H1 (cell line): ENCODE measurements around the gene ZNF423. TPM values are rescaled to one million over a fixed set of nuclear protein-coding genes. Genes with fewer than 3 reads are reported as not detected.

ENCODE experiments used
- NRF1 ChIP-seq: IDR thresholded peaks from 2 replicates; pipeline ENCODE4 v1.6.1; 2011; ENCODE audit warnings: mild to moderate bottlenecking, low read depth, low read length, improper control_type of control experiment
- POLR2AphosphoS5 ChIP-seq: IDR thresholded peaks from 2 replicates; pipeline ENCODE4 v1.6.1; 2011; ENCODE audit warnings: low read depth, low read length
- SP4 ChIP-seq: IDR thresholded peaks from 2 replicates; pipeline ENCODE4 v1.6.1; 2012; ENCODE audit warnings: low read length, inconsistent platforms
- polyA plus RNA-seq, 7 experiments: library from polyadenylated mRNA; depleted of rRNA in 3 of 7; stranded (reverse) in 5 of 7; unstranded in 2 of 7; fragments of >200 nt in 5 of 7; fragments of 200-250 nt in 2 of 7; gene quantifications; 1 replicate in 5 of 7; 2 replicates in 1 of 7; 4 replicates in 1 of 7; pipeline versions ENCODE4 v1.2.1 to v1.2.3, GENCODE V29; 2011 to 2013; ENCODE audit warnings: missing spikeins in 2 of 7, mixed read lengths in 2 of 7
- total RNA-seq: library from RNA; stranded (reverse); fragmentation: NEBNext Ultra II Directional; extraction: Animal tissue kit (Norgen Biotek cat#: 25700); gene quantifications from 2 replicates; pipeline ENCODE4 v1.2.1, GENCODE V29; 2021

Gene ZNF423
- total and polyA plus RNA-seq, 2 of the 8 experiments (the other 6 are each of a cell fraction or from before 2014, with no cell fraction given), result 38.2 to 52.3 TPM

DNA sequence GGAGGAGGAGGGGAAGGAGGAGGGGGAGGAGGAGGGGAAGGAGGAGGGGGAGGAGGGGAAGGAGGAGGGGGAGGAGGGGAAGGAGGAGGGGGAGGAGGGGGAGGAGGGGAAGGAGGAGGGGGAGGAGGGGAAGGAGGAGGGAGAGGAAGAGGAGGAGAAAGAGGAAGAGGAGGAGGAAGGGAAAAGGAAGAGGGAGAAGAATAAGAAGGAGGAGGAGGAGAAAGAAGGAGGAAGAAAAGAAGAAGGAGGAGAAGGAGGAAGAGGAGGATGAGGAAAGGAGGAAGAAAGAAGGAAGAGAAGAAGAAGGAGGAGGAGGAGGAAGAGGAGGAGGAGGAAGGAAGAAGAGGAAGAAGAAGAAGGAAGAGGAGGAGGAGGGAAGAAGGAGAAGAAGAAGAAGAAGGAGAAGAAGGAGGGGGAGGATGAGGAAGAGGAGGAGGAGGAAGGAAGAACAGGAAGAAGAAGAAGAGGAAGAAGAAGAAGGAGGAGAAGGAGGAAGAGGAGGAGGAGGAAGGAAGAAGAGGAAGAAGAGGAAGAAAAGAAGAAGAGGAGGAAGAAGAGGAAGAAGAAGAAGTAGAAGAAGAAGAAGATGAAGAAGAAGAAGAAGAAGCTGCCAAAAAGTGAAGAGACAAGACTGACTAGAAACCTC, 378.5 kb downstream of the ZNF423 start (continued):
- TF ChIP-seq NRF1, result no peak
- TF ChIP-seq SP4, result no peak
- TF ChIP-seq POLR2AphosphoS5, result no peak
